CD4-positive, CD25-positive, alpha-beta regulatory T cell (primary cell): Measurements from ENCODE around the gene CEP350. TPM values are rescaled to one million over a fixed set of nuclear protein-coding genes. Genes with fewer than 3 reads are reported as not detected.

Experiments
- ATAC-seq, 2 donors: fragments of 150-1000 bp; cut with Tn5 transposase; one replicate each; pipeline ENCODE4 v1.10.0; 2021; ENCODE audit warnings: low read depth in 2 of 2, moderate number of reproducible peaks in 2 of 2, moderate library complexity in 1 of 2
- DNase-seq, 3 donors: peaks; one replicate each; pipeline versions ENCODE4 v3.0.0 to v3.0.0-alpha.2; 2012 to 2022; ENCODE audit warnings: mixed read lengths in 1 of 3
- H3K27ac ChIP-seq: one replicate; pipeline ENCODE4 v1.7.0; 2013; ENCODE audit warnings: mild to moderate bottlenecking, low read length; ENCODE audit not compliant: insufficient read depth, poor library complexity, severe bottlenecking
- H3K27me3 ChIP-seq: one replicate; pipeline ENCODE4 v1.7.0; 2013; ENCODE audit warnings: low read length; ENCODE audit not compliant: control insufficient read depth, insufficient read depth
- H3K36me3 ChIP-seq: one replicate; pipeline ENCODE4 v1.7.0; 2013; ENCODE audit warnings: mild to moderate bottlenecking, low read length, moderate library complexity; ENCODE audit not compliant: control insufficient read depth, insufficient read depth
- H3K4me1 ChIP-seq: 2 replicates; pipeline ENCODE4 v1.7.0; 2013; ENCODE audit warnings: mild to moderate bottlenecking, low read length; ENCODE audit not compliant: insufficient read depth, control insufficient read depth, poor library complexity, severe bottlenecking
- H3K4me3 ChIP-seq: one replicate; pipeline ENCODE4 v1.7.0; 2013; ENCODE audit warnings: low read depth, mild to moderate bottlenecking, low read length, moderate library complexity
- H3K9me3 ChIP-seq, 2 experiments: 1 replicate in 1 of 2; 2 replicates in 1 of 2; pipeline ENCODE4 v1.7.0; 2013; ENCODE audit warnings: low read length in 2 of 2, mild to moderate bottlenecking in 1 of 2, moderate library complexity in 1 of 2; ENCODE audit not compliant: control insufficient read depth in 2 of 2
- H3K27ac Mint-ChIP-seq, 3 donors: one replicate each; pipeline ENCODE4 v1.8.0; 2020 to 2022; ENCODE audit warnings: mild to moderate bottlenecking in 3 of 3, mixed read lengths in 3 of 3, moderate library complexity in 2 of 3
- H3K27me3 Mint-ChIP-seq: one replicate; pipeline ENCODE4 v1.8.0; 2022; ENCODE audit warnings: mild to moderate bottlenecking, mixed read lengths
- H3K36me3 Mint-ChIP-seq: one replicate; pipeline ENCODE4 v1.8.0; 2020; ENCODE audit warnings: mixed read lengths
- H3K4me1 Mint-ChIP-seq, 4 donors: one replicate each; pipeline ENCODE4 v1.8.0; 2020 to 2022; ENCODE audit warnings: mixed read lengths in 4 of 4, mild to moderate bottlenecking in 1 of 4
- H3K4me3 Mint-ChIP-seq, 4 donors: one replicate each; pipeline ENCODE4 v1.8.0; 2020 to 2022; ENCODE audit warnings: mild to moderate bottlenecking in 4 of 4, mixed read lengths in 4 of 4, moderate library complexity in 3 of 4
- H3K9me3 Mint-ChIP-seq, 7 donors: one replicate each; pipeline ENCODE4 v1.8.0; 2020 to 2022; ENCODE audit warnings: mixed read lengths in 7 of 7, mild to moderate bottlenecking in 3 of 7, moderate library complexity in 2 of 7
- polyA plus RNA-seq, 4 donors: library from polyadenylated mRNA; unstranded; fragments of 300-500 nt; fragmentation: Illumina TruSeq; gene quantifications; one replicate each; pipeline ENCODE4 v1.2.3, GENCODE V29; 2021
- total RNA-seq: library from RNA; stranded (reverse); gene quantifications from one replicate; pipeline ENCODE4 v1.2.3, GENCODE V29; 2022

Gene CEP350
- total and polyA plus RNA-seq, 5 donors from 2014 or later: 20.4 to 69.9 (median 26.5) TPM

GRCh38 chr1:179933219-179933618 lies 21.4 kb upstream of the CEP350 start:
- no peak overlapping the region for H3K4me3 ChIP-seq
- peaks cover 11% of the 10 kb centered on the region for H3K27me3 ChIP-seq
- H3K4me1 Mint-ChIP-seq: no peaks in the 10 kb centered on the region
- no peak overlapping the region for H3K27ac ChIP-seq
- no peaks in the 10 kb centered on the region for H3K4me1 ChIP-seq
- ATAC-seq: no peak
- H3K27me3 Mint-ChIP-seq: peaks cover 15% of the 10 kb centered on the region
- no peak overlapping the region for H3K4me3 Mint-ChIP-seq
- H3K36me3 Mint-ChIP-seq: no peaks in the 10 kb centered on the region
- no peak overlapping the region for H3K27ac Mint-ChIP-seq
- H3K36me3 ChIP-seq: no peaks in the 10 kb centered on the region
- H3K9me3 ChIP-seq: no peaks in the 10 kb centered on the region
- no peaks in the 10 kb centered on the region for H3K9me3 Mint-ChIP-seq
- DNase-seq: no peak

GRCh38 chr1:179935909-179936496 lies 18.6 kb upstream of the CEP350 start:
- no peaks in the 10 kb centered on the region for H3K9me3 ChIP-seq
- H3K27me3 ChIP-seq: peaks cover 15% of the 10 kb centered on the region
- ATAC-seq: no peak
- H3K36me3 ChIP-seq: no peaks in the 10 kb centered on the region
- H3K4me3 Mint-ChIP-seq: no peak overlapping the region
- H3K36me3 Mint-ChIP-seq: no peaks in the 10 kb centered on the region
- H3K27me3 Mint-ChIP-seq: peaks cover 36% of the 10 kb centered on the region
- no peak overlapping the region for H3K4me3 ChIP-seq
- DNase-seq: no peak
- no peaks in the 10 kb centered on the region for H3K9me3 Mint-ChIP-seq
- H3K4me1 ChIP-seq: no peaks in the 10 kb centered on the region
- no peaks in the 10 kb centered on the region for H3K4me1 Mint-ChIP-seq
- no peak overlapping the region for H3K27ac Mint-ChIP-seq
- no peak overlapping the region for H3K27ac ChIP-seq

GRCh38 chr1:179937668-179938254 lies 16.8 kb upstream of the CEP350 start:
- Histone ChIP-seq H3K4me1 (no peaks in the 10 kb centered on the region), H3K27ac (no peak overlapping the region), H3K27me3 (peaks cover 15% of the 10 kb centered on the region), H3K4me3 (no peak overlapping the region), H3K9me3 (no peaks in the 10 kb centered on the region), H3K36me3 (no peaks in the 10 kb centered on the region)
- ATAC-seq (no peak), DNase-seq (no peak)
- Mint-ChIP-seq H3K36me3 (no peaks in the 10 kb centered on the region), H3K9me3 (peaks cover 0 to 1% (median 0%) of the 10 kb centered on the region in 7 donors), H3K4me1 (no peaks in the 10 kb centered on the region), H3K27ac (no peak overlapping the region), H3K27me3 (peaks cover 38% of the 10 kb centered on the region), H3K4me3 (no peak overlapping the region)

- H3K27ac Mint-ChIP-seq: no peak overlapping the region
- H3K9me3 Mint-ChIP-seq: peaks cover 0 to 3% (median 0%) of the 10 kb centered on the region in 7 donors
- ATAC-seq (no peak), DNase-seq (no peak)
- Histone ChIP-seq H3K9me3 (no peaks in the 10 kb centered on the region), H3K4me3 (no peak overlapping the region), H3K36me3 (no peaks in the 10 kb centered on the region), H3K4me1 (no peaks in the 10 kb centered on the region), H3K27me3 (peaks cover 15% of the 10 kb centered on the region), H3K27ac (no peak overlapping the region)
- no peaks in the 10 kb centered on the region for H3K36me3 Mint-ChIP-seq
- H3K4me3 Mint-ChIP-seq: no peak overlapping the region
- H3K4me1 Mint-ChIP-seq: no peaks in the 10 kb centered on the region
- H3K27me3 Mint-ChIP-seq: peaks cover 38% of the 10 kb centered on the region
These were observed 15.9 kb upstream of the CEP350 start for GRCh38 chr1:179938752-179939151.

GRCh38 chr1:179939941-179940340 lies 14.7 kb upstream of the CEP350 start:
- no peaks in the 10 kb centered on the region for H3K4me1 ChIP-seq
- no peak for ATAC-seq
- H3K36me3 Mint-ChIP-seq: no peaks in the 10 kb centered on the region
- H3K27ac ChIP-seq: no peak overlapping the region
- peaks cover 38% of the 10 kb centered on the region for H3K27me3 Mint-ChIP-seq
- no peaks in the 10 kb centered on the region for H3K9me3 ChIP-seq
- no peaks in the 10 kb centered on the region for H3K4me1 Mint-ChIP-seq
- no peak for DNase-seq
- H3K27ac Mint-ChIP-seq: no peak overlapping the region
- no peaks in the 10 kb centered on the region for H3K36me3 ChIP-seq
- H3K4me3 ChIP-seq: no peak overlapping the region
- H3K9me3 Mint-ChIP-seq: peaks cover 0 to 3% (median 0%) of the 10 kb centered on the region in 7 donors
- no peak overlapping the region for H3K4me3 Mint-ChIP-seq
- H3K27me3 ChIP-seq: peaks cover 15% of the 10 kb centered on the region

DNA sequence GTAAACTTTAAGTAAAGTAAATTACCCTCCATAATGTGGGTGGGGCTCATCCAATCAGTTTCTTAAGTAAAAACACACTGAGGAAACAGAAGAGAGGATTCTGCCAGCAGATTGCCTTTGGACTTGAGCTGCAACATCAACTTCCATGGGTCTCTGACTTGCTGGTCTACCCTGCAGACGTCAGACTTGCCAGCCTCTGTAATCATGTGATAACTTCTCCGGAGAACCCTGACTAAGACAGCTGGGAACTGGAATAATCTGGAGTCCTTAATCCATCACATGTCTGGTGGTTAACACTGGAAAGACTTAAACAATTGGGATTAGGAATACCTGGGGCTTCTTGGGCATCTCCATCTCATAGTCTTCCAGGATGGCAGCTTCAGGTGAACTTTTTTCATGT lies 13.2 kb upstream of the CEP350 start:
- no peaks in the 10 kb centered on the region for H3K36me3 Mint-ChIP-seq
- H3K4me3 Mint-ChIP-seq: no peak overlapping the region
- no peaks in the 10 kb centered on the region for H3K9me3 ChIP-seq
- ATAC-seq (no peak), DNase-seq (no peak)
- H3K27ac Mint-ChIP-seq: no peak overlapping the region
- H3K4me3 ChIP-seq: no peak overlapping the region
- H3K4me1 ChIP-seq: no peaks in the 10 kb centered on the region
- H3K36me3 ChIP-seq: no peaks in the 10 kb centered on the region
- H3K9me3 Mint-ChIP-seq: peaks cover 0 to 3% (median 0%) of the 10 kb centered on the region in 7 donors
- H3K4me1 Mint-ChIP-seq: no peaks in the 10 kb centered on the region
- no peak overlapping the region for H3K27ac ChIP-seq
- peaks cover 12% of the 10 kb centered on the region for H3K27me3 ChIP-seq
- H3K27me3 Mint-ChIP-seq: peaks cover 30% of the 10 kb centered on the region

- no peaks in the 10 kb centered on the region for H3K9me3 ChIP-seq
- no peaks in the 10 kb centered on the region for H3K27me3 ChIP-seq
- ATAC-seq (no peak), DNase-seq (no peak)
- Mint-ChIP-seq H3K27ac (no peak overlapping the region), H3K27me3 (peaks cover 4% of the 10 kb centered on the region), H3K4me3 (peak overlapping the region in 1 of 4 donors; percentile 21), H3K4me1 (peaks cover 16 to 33% (median 23%) of the 10 kb centered on the region in 4 donors), H3K36me3 (no peaks in the 10 kb centered on the region), H3K9me3 (peaks cover 0 to 2% (median 0%) of the 10 kb centered on the region in 7 donors)
- H3K4me3 ChIP-seq: no peak overlapping the region
- H3K4me1 ChIP-seq: peaks cover 19% of the 10 kb centered on the region
- H3K36me3 ChIP-seq: no peaks in the 10 kb centered on the region
- no peak overlapping the region for H3K27ac ChIP-seq
These were observed 4.0 kb upstream of the CEP350 start for GRCh38 chr1:179950651-179951050.
